ENCODE data around the gene MBNL1.
A peak's percentile ranks its signal among the peaks of the same experiment; 100 is the strongest.

Gene MBNL1

DNA sequence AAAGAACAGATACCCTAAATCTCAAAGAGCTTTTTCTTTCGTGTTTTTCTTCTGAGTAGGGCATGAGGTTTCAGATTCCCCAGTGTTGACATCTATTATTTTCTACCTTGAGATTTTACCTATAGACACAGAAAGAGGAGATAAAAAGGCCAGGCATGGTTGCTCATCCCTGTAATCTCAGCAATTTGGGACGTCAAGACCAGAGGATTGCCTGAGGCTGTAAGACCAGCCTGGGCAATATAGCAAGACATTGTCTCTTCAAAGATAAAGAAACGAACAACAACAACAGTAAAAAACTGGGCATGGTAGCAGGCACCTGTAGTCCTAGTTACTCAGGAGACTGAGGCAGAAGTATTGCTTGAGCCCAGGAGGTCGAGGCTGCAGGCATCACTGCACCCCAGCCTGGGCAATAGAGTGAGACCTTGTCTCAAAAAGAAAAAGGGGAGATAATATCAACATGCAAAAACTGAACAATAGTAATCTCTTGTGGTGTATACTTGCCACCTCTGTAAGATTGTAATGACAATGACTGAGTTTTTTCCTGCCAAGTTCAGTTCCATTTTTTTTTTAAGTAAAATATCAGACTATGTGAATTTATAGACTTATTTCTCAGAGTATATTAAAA lies 71.3 kb downstream of the MBNL1 start:
- H3K9me3 Mint-ChIP-seq = no peaks in the 10 kb centered on the region
- H3K36me3 Mint-ChIP-seq (ENCODE audit: low read depth) = peaks cover 67% of the 10 kb centered on the region
- H3K4me3 Mint-ChIP-seq = peak overlapping the region; percentile 15
- no peaks in the 10 kb centered on the region for H3K27me3 Mint-ChIP-seq
- peak overlapping the region; percentile 82 for H3K27ac Mint-ChIP-seq
- H3K4me1 Mint-ChIP-seq (ENCODE audit: low read depth) = peaks cover 70% of the 10 kb centered on the region

DNA sequence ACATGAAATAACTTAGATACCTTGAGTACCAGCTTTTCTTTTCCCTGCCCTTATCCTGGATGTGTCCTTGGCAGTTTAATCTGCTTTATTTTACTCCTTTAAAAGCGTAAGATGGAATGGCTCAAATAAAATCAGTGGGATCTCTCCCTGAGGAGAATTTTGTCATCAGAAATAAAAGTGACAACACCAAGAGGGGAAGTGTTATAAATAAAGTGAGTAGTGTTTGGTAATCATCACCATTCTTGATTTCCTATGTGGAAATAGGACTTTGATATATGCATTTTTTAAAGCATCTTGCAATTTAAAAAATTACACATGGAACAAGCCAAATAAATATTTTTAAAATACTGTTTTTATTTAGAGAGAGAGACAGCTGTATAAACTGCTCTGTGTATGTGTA lies 76.5 kb downstream of the MBNL1 start:
- no peaks in the 10 kb centered on the region for H3K27me3 Mint-ChIP-seq
- peaks cover 41% of the 10 kb centered on the region for H3K36me3 Mint-ChIP-seq (ENCODE audit: low read depth)
- no peaks in the 10 kb centered on the region for H3K9me3 Mint-ChIP-seq
- H3K4me1 Mint-ChIP-seq (ENCODE audit: low read depth) = peaks cover 42% of the 10 kb centered on the region
- H3K4me3 Mint-ChIP-seq = no peak overlapping the region
- H3K27ac Mint-ChIP-seq = peak overlapping the region; percentile 48

DNA sequence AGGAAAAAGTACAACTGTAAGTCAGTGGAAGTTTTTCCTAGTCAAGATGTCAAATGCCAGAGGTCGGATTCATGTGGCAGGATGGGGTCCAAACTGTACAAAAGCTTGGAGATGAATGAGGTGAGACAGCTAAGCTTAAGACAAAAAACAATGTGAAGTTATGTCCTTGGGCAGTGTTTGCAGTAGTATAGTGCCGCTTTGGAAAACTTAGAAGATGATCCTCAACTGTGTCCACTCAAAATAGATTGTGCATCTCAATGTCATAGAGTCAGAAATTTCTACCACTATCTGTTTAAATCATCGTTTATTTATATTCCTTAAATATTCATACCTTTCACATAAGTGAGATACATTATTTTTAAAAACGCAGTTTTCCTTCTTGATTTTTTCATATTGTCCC lies 77.3 kb downstream of the MBNL1 start:
- Mint-ChIP-seq H3K36me3 (ENCODE audit: low read depth) (peaks cover 36% of the 10 kb centered on the region), H3K27me3 (no peaks in the 10 kb centered on the region), H3K27ac (peak overlapping the region; percentile 2), H3K9me3 (no peaks in the 10 kb centered on the region), H3K4me1 (ENCODE audit: low read depth) (peaks cover 38% of the 10 kb centered on the region), H3K4me3 (no peak overlapping the region)

DNA sequence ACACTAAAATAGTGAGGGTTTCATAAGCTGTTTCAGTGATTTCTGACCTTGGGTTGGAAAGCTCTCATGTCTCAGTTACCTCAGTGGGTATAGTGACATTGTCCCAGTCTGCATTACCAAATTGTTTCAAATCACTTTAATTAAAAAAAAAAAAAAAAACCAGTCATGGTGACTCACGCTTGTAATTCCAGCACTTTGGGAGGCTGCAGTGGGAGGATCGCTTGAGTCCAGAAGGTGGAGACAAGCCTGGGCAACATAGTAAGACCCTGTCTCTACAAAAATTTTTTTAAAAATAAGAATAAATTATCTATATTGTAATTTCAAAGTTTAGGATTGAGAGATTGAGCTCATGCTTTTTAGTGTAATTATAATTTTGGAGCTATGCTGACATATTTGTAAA lies 78.0 kb downstream of the MBNL1 start:
- H3K4me1 Mint-ChIP-seq (ENCODE audit: low read depth) = peaks cover 34% of the 10 kb centered on the region
- H3K27me3 Mint-ChIP-seq = no peaks in the 10 kb centered on the region
- H3K36me3 Mint-ChIP-seq (ENCODE audit: low read depth) = peaks cover 31% of the 10 kb centered on the region
- H3K27ac Mint-ChIP-seq = no peak overlapping the region
- no peaks in the 10 kb centered on the region for H3K9me3 Mint-ChIP-seq
- no peak overlapping the region for H3K4me3 Mint-ChIP-seq

DNA sequence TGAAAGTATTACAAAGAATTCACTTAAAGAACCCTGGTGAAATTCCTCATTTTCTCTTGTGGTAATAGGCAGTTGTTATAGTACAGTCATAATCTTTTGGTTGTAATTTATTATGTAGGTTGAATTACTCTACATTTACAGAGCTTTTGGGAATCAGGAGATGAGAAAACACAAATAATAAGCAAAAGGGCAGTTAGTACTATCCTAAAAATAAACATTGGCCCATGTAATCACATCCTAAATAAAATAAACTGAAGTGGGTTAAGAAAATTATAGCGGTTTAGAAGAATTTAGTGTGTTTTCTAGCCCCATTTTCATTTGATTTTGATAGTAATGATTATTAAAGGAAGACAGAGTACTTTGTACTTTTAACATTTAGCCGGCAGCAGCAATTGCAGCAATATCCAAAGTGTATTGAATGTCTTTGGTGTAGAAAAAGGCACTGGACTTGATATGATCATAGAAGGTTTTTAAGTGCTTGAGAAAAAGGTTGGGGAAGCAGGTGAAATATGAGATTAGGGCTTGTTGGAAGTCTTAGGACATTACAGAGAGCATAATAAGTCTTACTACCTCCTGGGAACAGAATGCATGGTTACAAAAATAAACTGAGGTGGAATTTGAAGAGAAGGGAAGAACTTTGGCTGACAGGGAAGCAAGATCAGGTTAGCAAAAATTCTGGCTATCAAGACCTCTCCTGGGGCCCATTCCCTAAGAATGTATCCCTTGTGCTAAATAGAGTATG lies 79.9 kb downstream of the MBNL1 start:
- H3K4me1 Mint-ChIP-seq (ENCODE audit: low read depth) = peaks cover 38% of the 10 kb centered on the region
- no peak overlapping the region for H3K4me3 Mint-ChIP-seq
- no peak overlapping the region for H3K27ac Mint-ChIP-seq
- H3K36me3 Mint-ChIP-seq (ENCODE audit: low read depth) = peaks cover 30% of the 10 kb centered on the region
- H3K27me3 Mint-ChIP-seq = no peaks in the 10 kb centered on the region
- H3K9me3 Mint-ChIP-seq = no peaks in the 10 kb centered on the region

DNA sequence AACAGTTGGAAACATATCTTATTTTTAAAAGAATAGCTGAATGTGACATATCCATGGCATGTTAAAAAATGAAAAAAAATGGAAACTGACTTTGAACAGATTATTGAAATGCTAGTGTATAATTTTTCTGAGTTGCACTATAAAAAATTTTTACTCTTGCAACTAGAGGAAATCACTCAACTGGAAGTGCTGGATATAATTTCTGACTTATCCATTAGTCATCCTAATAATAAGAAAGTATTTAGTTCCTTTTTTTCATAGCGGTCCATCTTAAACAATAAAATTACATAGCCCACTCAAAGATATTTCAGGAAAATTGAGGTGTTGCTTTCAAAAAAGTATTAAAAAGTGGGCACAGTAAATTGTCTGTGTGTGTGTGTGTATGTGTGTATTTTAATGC lies 80.7 kb downstream of the MBNL1 start:
- H3K27ac Mint-ChIP-seq = no peak overlapping the region
- peaks cover 34% of the 10 kb centered on the region for H3K36me3 Mint-ChIP-seq (ENCODE audit: low read depth)
- no peak overlapping the region for H3K4me3 Mint-ChIP-seq
- H3K27me3 Mint-ChIP-seq = no peaks in the 10 kb centered on the region
- H3K4me1 Mint-ChIP-seq (ENCODE audit: low read depth) = peaks cover 41% of the 10 kb centered on the region
- no peaks in the 10 kb centered on the region for H3K9me3 Mint-ChIP-seq

DNA sequence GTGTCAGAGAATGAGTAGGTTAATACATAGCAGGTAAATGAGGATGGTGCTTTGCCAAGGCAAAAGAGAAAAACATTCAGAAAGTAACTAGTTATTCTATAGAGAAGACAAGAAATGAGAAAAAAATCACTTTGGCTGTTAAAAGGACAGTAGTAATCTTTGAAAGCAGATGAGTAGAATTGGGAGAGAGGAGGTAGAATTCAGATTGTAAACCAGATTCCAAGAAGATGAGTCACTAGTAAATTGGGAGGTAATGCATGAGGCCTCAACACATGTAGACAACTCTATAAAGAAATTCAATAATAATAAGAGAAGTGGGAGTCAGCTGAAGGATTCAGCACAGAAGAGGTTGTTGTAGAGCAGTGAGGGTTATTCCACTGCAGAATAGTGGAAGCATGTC lies 81.4 kb downstream of the MBNL1 start:
- peaks cover 29% of the 10 kb centered on the region for H3K36me3 Mint-ChIP-seq (ENCODE audit: low read depth)
- no peak overlapping the region for H3K4me3 Mint-ChIP-seq
- H3K4me1 Mint-ChIP-seq (ENCODE audit: low read depth) = peaks cover 41% of the 10 kb centered on the region
- H3K27me3 Mint-ChIP-seq = no peaks in the 10 kb centered on the region
- no peaks in the 10 kb centered on the region for H3K9me3 Mint-ChIP-seq
- no peak overlapping the region for H3K27ac Mint-ChIP-seq

DNA sequence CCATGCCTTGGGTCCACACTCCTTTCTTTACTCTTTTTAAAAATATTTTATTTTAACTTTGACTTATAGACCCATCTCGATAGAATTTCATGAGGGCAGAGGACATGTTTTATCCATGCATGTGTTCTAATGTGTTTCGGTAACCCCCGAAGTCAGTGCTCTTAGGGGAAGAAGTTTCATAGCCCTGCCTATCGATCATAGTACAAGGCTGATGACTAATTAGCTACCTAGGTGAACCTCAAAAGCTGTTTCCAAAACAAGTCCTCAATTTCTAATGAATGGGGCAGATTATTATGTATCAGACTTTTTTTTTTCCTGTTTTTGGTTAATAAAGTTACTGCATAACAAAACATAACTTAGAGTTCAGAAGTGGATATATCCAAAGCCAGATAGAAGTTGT lies 82.0 kb downstream of the MBNL1 start:
- no peaks in the 10 kb centered on the region for H3K9me3 Mint-ChIP-seq
- peaks cover 29% of the 10 kb centered on the region for H3K36me3 Mint-ChIP-seq (ENCODE audit: low read depth)
- no peak overlapping the region for H3K27ac Mint-ChIP-seq
- H3K4me3 Mint-ChIP-seq = no peak overlapping the region
- H3K4me1 Mint-ChIP-seq (ENCODE audit: low read depth) = peaks cover 43% of the 10 kb centered on the region
- H3K27me3 Mint-ChIP-seq = no peaks in the 10 kb centered on the region

DNA sequence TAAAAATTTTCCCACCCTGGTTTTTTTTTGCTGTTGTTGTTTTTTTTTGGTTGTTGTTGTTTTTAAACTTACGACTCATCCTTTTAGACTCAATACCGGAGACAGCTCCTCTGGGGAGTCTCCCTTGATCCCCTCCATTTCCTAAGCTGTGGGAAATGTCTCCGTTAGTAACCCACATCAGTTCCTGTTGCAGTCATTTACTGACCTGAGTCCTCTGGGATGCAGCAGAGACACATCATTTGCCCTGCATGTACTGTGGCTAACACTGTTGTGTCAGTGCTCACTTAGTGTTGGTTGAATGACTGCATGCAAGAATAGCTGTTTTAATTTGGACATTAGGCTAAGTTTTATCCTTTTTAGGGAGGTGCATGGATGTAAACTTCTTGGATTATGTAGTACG lies 83.8 kb downstream of the MBNL1 start:
- peak overlapping the region; percentile 80 for H3K27ac Mint-ChIP-seq
- no peaks in the 10 kb centered on the region for H3K9me3 Mint-ChIP-seq
- H3K4me3 Mint-ChIP-seq = no peak overlapping the region
- peaks cover 53% of the 10 kb centered on the region for H3K4me1 Mint-ChIP-seq (ENCODE audit: low read depth)
- no peaks in the 10 kb centered on the region for H3K27me3 Mint-ChIP-seq
- peaks cover 29% of the 10 kb centered on the region for H3K36me3 Mint-ChIP-seq (ENCODE audit: low read depth)

DNA sequence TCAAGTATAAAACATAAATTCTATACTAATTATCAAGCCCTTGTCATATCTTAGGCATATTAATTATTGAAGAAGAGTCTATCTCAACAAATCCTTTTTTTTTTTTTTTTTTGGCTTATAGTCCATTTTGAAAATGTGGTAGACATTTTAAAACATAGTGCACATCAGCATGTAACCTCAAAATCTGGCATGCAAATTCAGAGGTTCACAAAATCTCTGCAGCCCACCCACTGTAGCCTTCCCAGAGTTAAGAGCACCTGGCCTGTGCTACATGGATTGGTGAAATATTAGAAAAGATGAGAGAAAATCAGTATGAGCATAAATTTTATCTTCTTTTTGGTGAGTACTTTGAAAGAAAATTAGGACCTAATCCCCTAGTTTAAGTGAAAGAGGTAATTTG lies 84.8 kb downstream of the MBNL1 start:
- H3K27me3 Mint-ChIP-seq = no peaks in the 10 kb centered on the region
- H3K36me3 Mint-ChIP-seq (ENCODE audit: low read depth) = peaks cover 38% of the 10 kb centered on the region
- H3K4me3 Mint-ChIP-seq = no peak overlapping the region
- H3K9me3 Mint-ChIP-seq = no peaks in the 10 kb centered on the region
- H3K4me1 Mint-ChIP-seq (ENCODE audit: low read depth) = peaks cover 63% of the 10 kb centered on the region
- H3K27ac Mint-ChIP-seq = peak overlapping the region; percentile 28

DNA sequence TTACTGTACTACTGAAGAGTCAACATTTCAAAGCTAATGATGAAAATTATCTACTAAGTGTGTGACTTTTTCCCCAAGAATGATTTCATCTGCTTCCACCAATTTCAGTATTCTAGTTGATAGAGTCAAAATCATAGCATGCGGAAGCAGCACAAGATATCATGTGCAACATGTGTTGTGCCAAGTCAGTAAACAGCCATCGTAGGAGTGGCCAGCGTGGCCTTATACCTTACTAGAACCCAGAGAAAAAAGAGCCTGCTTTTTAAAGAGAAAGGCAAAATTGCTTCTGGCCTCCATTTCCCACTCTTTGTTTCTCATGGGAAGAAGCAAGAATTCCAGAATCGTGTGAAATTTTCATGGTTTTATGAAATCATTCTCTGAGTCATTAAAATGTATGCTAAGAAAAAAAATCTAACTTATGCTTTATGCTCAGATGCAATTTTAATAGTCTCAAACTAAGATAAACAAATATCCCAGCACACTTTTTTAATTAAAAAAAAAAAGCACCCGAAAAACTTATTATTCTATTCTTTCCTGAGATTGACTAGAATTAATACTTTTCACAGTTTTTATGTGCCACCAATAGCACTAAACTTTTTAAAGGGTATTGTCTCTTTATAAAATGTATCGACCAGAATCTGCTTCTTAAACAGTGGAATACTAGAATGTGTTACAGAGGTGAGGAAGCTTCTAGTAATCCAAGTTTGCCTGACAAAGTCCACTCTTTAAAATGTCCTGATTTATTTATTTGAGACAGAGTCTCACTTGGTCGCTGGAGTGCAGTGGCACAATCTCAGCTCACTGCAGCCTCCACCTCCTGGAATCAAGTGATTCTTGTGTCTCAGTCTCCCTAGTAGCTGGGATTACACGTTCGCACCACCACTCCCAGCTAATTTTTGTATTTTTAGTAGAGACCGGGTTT lies 87.3 kb downstream of the MBNL1 start:
- Mint-ChIP-seq H3K4me1 (ENCODE audit: low read depth) (peaks cover 83% of the 10 kb centered on the region), H3K36me3 (ENCODE audit: low read depth) (peaks cover 49% of the 10 kb centered on the region), H3K27ac (peak overlapping the region; percentile 54), H3K4me3 (no peak overlapping the region), H3K9me3 (no peaks in the 10 kb centered on the region), H3K27me3 (no peaks in the 10 kb centered on the region)

DNA sequence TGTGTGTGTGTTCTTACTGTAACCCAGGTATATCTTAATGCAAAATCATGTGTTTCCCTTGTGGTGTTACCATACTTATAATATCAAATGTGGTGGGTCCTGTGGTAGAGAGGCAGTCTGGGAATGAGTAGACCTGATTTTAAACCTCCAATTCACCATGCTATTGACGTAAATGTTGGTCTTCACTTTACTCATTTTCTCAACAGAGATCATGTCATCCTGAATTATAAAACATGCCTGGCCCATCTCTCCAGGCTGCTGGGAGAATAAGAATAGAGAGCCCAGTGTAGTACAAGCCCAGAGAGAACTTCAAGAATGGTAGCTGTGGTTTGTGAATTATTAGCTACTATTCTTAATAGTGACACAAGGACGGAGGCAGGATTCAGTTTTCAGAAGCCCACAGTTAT lies 88.1 kb downstream of the MBNL1 start:
- H3K27me3 Mint-ChIP-seq = no peaks in the 10 kb centered on the region
- H3K36me3 Mint-ChIP-seq (ENCODE audit: low read depth) = peaks cover 54% of the 10 kb centered on the region
- H3K4me1 Mint-ChIP-seq (ENCODE audit: low read depth) = peaks cover 92% of the 10 kb centered on the region
- H3K9me3 Mint-ChIP-seq = no peaks in the 10 kb centered on the region
- H3K27ac Mint-ChIP-seq = peak overlapping the region; percentile 95
- no peak overlapping the region for H3K4me3 Mint-ChIP-seq

DNA sequence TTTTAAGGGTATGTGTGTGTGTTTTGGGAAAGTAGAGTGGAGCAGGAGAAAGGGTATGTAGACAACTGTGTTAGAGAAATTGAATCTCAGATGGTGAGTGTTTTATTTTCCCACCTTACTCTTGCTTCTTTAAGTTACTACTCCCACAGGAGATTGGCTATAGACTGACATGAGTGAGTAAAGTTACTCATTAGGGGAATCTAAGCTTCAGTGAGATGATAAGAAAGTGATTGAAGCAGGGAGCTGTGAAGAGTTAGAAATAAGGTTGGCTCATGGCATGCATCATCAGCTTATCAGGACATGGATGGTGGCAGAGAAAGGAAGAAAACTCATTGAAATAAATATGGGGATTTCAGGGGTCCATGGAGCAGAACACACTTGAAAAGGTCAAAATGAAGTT lies 88.9 kb downstream of the MBNL1 start:
- no peaks in the 10 kb centered on the region for H3K9me3 Mint-ChIP-seq
- H3K4me3 Mint-ChIP-seq = peak overlapping the region; percentile 38
- peak overlapping the region; percentile 95 for H3K27ac Mint-ChIP-seq
- H3K4me1 Mint-ChIP-seq (ENCODE audit: low read depth) = peaks cover 92% of the 10 kb centered on the region
- H3K36me3 Mint-ChIP-seq (ENCODE audit: low read depth) = peaks cover 49% of the 10 kb centered on the region
- H3K27me3 Mint-ChIP-seq = no peaks in the 10 kb centered on the region

DNA sequence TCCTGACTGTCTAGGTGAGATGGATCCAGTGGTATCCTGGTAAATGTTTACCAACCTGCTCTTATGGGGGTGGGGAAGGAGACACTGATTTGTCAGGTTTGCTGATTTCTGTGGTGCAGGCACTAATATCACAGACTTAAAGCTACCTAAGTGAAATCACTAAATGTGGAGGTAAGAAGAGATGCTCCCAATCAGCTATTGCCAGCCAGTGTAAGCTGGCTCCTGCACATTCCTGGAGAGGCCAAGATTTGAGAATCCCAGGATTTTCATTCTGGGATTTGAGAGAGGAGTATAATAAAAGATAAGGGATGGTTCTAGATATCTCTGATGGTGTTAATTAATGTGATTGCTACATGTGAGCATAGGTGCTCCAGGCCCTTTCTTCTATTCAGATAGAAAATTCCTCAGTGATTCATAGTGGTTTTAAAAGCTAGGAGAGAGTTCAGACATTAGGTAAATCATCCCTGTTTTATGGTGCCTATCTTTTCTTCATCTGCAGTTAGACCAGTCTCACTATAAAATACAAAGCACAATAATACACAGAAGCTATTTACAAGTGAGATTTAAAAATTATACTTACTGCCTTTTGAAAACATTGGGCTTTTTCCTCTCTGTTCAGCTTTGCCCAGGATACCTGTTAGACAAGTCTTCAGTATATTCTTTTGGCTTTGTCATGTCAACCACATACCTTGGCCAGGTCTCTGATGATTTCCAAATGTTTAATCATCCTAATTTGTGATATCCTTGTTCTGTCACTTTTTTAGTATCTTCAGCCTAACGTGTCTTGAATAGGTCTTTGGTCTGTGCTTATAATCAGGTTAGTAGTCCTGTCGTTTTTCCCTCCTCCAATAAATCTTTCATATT lies 90.9 kb downstream of the MBNL1 start:
- no peaks in the 10 kb centered on the region for H3K27me3 Mint-ChIP-seq
- H3K4me1 Mint-ChIP-seq (ENCODE audit: low read depth) = peaks cover 90% of the 10 kb centered on the region
- no peaks in the 10 kb centered on the region for H3K9me3 Mint-ChIP-seq
- no peak overlapping the region for H3K4me3 Mint-ChIP-seq
- peaks cover 51% of the 10 kb centered on the region for H3K36me3 Mint-ChIP-seq (ENCODE audit: low read depth)
- H3K27ac Mint-ChIP-seq = peak overlapping the region; percentile 85

Data from stimulated activated naive CD8-positive, alpha-beta T cell treated with anti-CD3 and anti-CD28 coated beads, Interleukin-15, Interleukin-2, amounts not matched to agents 100 ng/mL and 50 ng/mL, for 24 hours (primary cell).